ENCODE measurements around the gene CALY.
"Not testable (repeated sequence)": the region's sequence is repeated elsewhere in the genome, so short reads cannot be mapped to it uniquely, and the experiment has no call there.

CALY gene

DNA sequence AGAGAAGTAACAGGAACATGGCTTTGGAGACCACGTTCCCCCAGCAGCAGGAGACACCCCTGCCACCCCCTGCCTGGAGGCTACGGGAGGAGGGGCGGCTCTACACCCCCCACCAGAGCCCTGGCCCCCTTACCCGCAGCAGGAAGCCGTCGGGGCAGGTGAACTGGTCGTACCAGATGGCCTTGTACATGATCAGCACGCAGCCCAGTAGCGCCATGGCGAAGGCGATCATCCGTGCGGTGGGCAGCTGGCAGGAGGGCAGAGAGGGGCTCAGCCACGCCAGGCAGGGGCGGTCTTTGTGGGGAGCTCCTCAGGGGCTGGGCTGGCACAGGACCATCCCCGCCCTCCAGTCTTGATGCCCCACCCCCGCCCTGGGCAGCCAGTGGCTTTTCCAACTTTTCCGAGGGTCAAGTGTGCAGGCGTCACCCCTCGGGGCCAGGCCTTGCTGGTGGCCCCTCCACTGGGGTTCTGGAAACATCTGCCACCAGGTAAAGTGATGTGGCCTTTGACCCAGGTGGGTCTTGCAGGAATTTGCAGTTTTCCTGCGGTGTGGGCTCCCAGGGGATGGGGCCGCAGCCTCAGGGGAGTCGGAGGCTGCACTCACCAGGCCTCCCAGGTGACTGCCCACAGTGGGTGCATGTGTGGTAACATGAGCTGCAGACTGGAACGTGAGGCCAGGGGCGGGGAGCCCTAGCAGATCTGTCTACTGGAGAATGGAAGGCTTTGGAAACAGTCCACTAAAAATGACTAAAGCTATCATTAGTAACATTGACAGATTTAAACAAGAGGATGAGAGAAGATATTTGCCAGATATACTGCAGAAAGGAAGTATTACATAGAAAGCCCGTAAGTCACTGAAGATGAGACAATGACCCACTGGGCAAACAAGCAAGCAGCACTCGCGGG is 9.7 kb downstream of the CALY start:
- Mint-ChIP-seq H3K36me3 (ENCODE audit: low read depth) (peaks cover under 1% of the 10 kb centered on the region), H3K4me1 (peaks cover 21% of the 10 kb centered on the region), H3K4me3 (peak overlapping the region; percentile 74), H3K9me3 (peaks cover 18% of the 10 kb centered on the region), H3K27me3 (ENCODE audit: low read depth, poor library complexity) (peaks cover 59% of the 10 kb centered on the region), H3K27ac (no peak overlapping the region)
- DNase-seq, result no peak
- TF ChIP-seq, protein P1, sequence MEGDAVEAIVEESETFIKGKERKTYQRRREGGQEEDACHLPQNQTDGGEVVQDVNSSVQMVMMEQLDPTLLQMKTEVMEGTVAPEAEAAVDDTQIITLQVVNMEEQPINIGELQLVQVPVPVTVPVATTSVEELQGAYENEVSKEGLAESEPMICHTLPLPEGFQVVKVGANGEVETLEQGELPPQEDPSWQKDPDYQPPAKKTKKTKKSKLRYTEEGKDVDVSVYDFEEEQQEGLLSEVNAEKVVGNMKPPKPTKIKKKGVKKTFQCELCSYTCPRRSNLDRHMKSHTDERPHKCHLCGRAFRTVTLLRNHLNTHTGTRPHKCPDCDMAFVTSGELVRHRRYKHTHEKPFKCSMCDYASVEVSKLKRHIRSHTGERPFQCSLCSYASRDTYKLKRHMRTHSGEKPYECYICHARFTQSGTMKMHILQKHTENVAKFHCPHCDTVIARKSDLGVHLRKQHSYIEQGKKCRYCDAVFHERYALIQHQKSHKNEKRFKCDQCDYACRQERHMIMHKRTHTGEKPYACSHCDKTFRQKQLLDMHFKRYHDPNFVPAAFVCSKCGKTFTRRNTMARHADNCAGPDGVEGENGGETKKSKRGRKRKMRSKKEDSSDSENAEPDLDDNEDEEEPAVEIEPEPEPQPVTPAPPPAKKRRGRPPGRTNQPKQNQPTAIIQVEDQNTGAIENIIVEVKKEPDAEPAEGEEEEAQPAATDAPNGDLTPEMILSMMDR (IDR thresholded peaks at IDR 0.05), result no peak

GRCh38 chr10:133326223-133326551 is 10.5 kb downstream of the CALY start:
- no peak overlapping the region for H3K27ac Mint-ChIP-seq
- TF ChIP-seq, protein P1 (IDR thresholded peaks at IDR 0.05), result no peak
- peaks cover 10% of the 10 kb centered on the region for H3K9me3 Mint-ChIP-seq
- peaks cover 59% of the 10 kb centered on the region for H3K27me3 Mint-ChIP-seq (ENCODE audit: low read depth, poor library complexity)
- H3K36me3 Mint-ChIP-seq (ENCODE audit: low read depth), result no peaks in the 10 kb centered on the region
- no peak for DNase-seq
- H3K4me3 Mint-ChIP-seq, result peak overlapping the region; percentile 74
- H3K4me1 Mint-ChIP-seq, result peaks cover 21% of the 10 kb centered on the region

DNA sequence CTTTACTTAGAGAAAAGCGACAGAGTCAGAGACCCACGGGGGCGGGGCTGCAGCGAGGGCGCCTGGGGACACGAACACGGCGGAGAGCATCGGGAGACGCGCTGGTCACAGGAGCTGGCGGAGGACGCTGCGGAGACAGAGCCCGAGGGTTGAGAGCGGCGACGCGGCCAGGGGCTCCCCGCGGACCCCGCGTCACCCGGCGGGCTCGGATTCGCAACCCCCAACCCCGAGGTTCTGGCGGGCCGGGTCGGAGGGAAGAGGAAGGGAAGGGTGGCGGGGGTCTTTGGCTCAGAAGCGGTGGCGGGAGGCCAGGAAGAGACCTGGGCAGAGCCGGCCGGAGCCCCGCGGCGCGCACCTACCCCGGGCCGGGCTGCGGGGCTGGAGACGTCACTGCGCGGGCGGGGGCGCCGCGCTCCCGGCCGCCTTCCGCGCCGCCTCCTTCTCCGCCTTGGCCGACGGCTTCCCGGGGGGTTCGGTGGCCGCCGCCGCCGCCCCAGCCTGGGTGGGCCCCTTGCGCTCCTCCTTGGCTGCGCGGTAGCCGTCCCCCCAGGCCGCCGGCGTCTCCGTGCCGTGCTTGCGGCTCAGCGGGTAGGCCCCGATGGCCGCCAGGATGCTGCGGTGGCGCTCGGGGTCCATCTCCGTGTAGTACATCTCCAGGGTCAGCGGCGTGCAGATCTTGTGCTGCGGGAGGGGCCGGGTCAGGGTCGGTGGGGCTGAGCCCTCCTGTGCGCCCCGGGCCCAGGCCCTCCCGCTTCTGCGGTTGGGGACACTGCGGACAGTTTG is 11.1 kb downstream of the CALY start:
- H3K4me3 Mint-ChIP-seq, result peak overlapping the region; percentile 80
- H3K27ac Mint-ChIP-seq, result no peak overlapping the region

DNA sequence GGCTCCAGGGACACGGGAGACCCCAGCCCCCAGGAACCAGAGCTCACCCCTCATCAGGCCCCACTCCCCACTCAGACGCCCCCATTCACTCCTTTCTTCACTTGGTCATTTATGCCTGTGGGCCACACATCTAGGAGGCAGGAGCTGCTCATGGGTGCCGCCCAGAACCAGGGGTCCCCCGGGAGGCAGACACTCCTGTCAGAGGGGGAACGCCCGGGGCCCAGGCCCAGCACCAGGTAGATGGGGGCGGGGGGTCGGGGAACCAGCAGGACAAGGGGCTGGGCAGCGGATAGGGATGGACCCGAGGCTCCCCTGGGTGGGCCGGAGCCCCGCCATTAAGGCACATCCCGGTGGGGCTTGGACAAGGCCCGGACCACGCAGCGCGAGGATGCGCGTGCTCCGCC is 11.8 kb downstream of the CALY start:
- Mint-ChIP-seq H3K27me3 (ENCODE audit: low read depth, poor library complexity) (peaks cover 59% of the 10 kb centered on the region), H3K4me1 (peaks cover 21% of the 10 kb centered on the region), H3K36me3 (ENCODE audit: low read depth) (no peaks in the 10 kb centered on the region), H3K4me3 (peak overlapping the region; percentile 44), H3K27ac (no peak overlapping the region), H3K9me3 (peaks cover 7% of the 10 kb centered on the region)
- no peak for DNase-seq
- TF ChIP-seq, protein P1 (IDR thresholded peaks at IDR 0.05), result no peak

More for the DNA sequence above, 11.1 kb downstream of the CALY start:
- TF ChIP-seq, protein P1 (IDR thresholded peaks at IDR 0.05), result no peak
- Mint-ChIP-seq H3K9me3 (peaks cover 4% of the 10 kb centered on the region), H3K36me3 (ENCODE audit: low read depth) (no peaks in the 10 kb centered on the region), H3K27me3 (ENCODE audit: low read depth, poor library complexity) (peaks cover 59% of the 10 kb centered on the region), H3K4me1 (peaks cover 21% of the 10 kb centered on the region)
- peak; percentile 60 for DNase-seq

- no peaks in the 10 kb centered on the region for H3K36me3 Mint-ChIP-seq (ENCODE audit: low read depth)
- TF ChIP-seq, protein P1 (IDR thresholded peaks at IDR 0.05), result no peak
- H3K27ac Mint-ChIP-seq, result no peak overlapping the region
- H3K9me3 Mint-ChIP-seq, result peaks cover 5% of the 10 kb centered on the region
- H3K27me3 Mint-ChIP-seq (ENCODE audit: low read depth, poor library complexity), result peaks cover 56% of the 10 kb centered on the region
- DNase-seq, result peak; percentile 88
- peaks cover 23% of the 10 kb centered on the region for H3K4me1 Mint-ChIP-seq
- peak overlapping the region; percentile 52 for H3K4me3 Mint-ChIP-seq
Measured at GRCh38 chr10:133324198-133324792, 12.4 kb downstream of the CALY start.

- not testable (repeated sequence) for H3K36me3 Mint-ChIP-seq (ENCODE audit: low read depth); H3K4me3 Mint-ChIP-seq; H3K27ac Mint-ChIP-seq; H3K9me3 Mint-ChIP-seq; DNase-seq
- Mint-ChIP-seq H3K27me3 (ENCODE audit: low read depth, poor library complexity) (peaks cover 46% of the 10 kb centered on the region), H3K4me1 (peaks cover 19% of the 10 kb centered on the region)
Measured at GRCh38 chr10:133322064-133322709, 14.5 kb downstream of the CALY start.

DNA sequence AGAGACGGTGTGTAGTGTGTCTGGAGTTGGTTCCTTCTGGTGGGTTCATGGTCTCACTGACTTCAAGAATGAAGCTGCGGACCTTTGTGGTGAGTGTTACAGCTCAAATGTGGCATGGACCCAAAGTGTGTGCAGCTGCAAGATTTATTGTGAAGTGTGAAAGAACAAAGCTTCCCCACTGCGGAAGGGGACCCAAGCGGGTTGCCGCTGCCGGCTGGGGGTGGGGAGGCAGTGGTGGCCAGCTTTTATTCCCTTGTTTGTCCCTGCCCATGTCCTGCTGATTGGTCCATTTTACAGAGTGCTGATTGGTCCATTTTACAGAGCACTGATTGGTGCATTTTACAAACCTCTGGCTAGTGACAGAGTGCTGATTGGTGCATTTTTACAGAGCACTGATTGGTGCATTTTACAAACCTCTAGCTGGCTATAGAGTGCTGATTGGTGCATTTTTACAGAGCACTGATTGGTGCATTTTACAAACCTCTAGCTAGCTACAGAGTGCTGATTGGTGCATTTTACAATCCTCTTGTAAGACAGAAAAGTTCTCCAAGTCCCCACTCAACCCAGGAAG is 15.8 kb downstream of the CALY start:
- DNase-seq, H3K27ac Mint-ChIP-seq: not testable (repeated sequence)

More for the DNA sequence above, 15.8 kb downstream of the CALY start:
- Mint-ChIP-seq H3K27me3 (ENCODE audit: low read depth, poor library complexity) (peaks cover 34% of the 10 kb centered on the region), H3K4me1 (peaks cover 12% of the 10 kb centered on the region)
- not testable (repeated sequence) for H3K36me3 Mint-ChIP-seq (ENCODE audit: low read depth); H3K9me3 Mint-ChIP-seq; H3K4me3 Mint-ChIP-seq
